Myometrial cell (primary cell): ENCODE results near the gene TSPO. TPM values are rescaled to one million over a fixed set of nuclear protein-coding genes. Genes with fewer than 3 reads are reported as not detected.

Source experiments
- total RNA-seq: library from RNA; depleted of rRNA; stranded (reverse); fragments of >200 nt; gene quantifications from 2 replicates; pipeline ENCODE4 v1.2.3, GENCODE V29; 2015

TSPO gene
- 821 and 840 TPM in 2 replicates for total RNA-seq

GRCh38 chr22:43151251-43152002, at the start of gene TSPO:
Gene TSPO (plus strand): TSS chr22:43151559. CDS start chr22:43159239, 7,680 bp downstream.

GRCh38 chr22:43110444-43110926, 40.9 kb upstream of the TSPO start, which contains the start of gene BIK:
Gene BIK (plus strand): TSS chr22:43110750. CDS start chr22:43124023, 13,273 bp downstream.

GRCh38 chr22:43142880-43143562, 8.3 kb upstream of the TSPO start, which contains the start of gene MCAT:
Gene MCAT (minus strand): TSS chr22:43143398. CDS start chr22:43143348, 50 bp downstream.

GRCh38 chr22:43186272-43187170, 35.2 kb downstream of the TSPO start, which contains the start of gene TTLL12:
Gene TTLL12 (minus strand): TSS chr22:43187134. CDS start chr22:43187069, 65 bp downstream.

Other genes with a start within 250 kb of the TSPO start
- 42.1 and 50.0 TPM in 2 replicates for gene PACSIN2, start 136.4 kb upstream of the TSPO start, total RNA-seq
- 9.7 and 11.2 TPM in 2 replicates for gene TTLL1, start 62.2 kb upstream of the TSPO start, total RNA-seq
- not detected in 2 replicates for gene BIK, start 40.8 kb upstream of the TSPO start, total RNA-seq
- 28.0 and 29.7 TPM in 2 replicates for gene MCAT, start 8.2 kb upstream of the TSPO start, total RNA-seq
- gene TTLL12, start 35.6 kb downstream of the TSPO start, total RNA-seq = 33.5 and 35.7 TPM in 2 replicates
- not detected in 2 replicates for gene SCUBE1, start 191.8 kb downstream of the TSPO start, total RNA-seq